Measurements from ENCODE around the gene MTA1.

Gene MTA1

DNA sequence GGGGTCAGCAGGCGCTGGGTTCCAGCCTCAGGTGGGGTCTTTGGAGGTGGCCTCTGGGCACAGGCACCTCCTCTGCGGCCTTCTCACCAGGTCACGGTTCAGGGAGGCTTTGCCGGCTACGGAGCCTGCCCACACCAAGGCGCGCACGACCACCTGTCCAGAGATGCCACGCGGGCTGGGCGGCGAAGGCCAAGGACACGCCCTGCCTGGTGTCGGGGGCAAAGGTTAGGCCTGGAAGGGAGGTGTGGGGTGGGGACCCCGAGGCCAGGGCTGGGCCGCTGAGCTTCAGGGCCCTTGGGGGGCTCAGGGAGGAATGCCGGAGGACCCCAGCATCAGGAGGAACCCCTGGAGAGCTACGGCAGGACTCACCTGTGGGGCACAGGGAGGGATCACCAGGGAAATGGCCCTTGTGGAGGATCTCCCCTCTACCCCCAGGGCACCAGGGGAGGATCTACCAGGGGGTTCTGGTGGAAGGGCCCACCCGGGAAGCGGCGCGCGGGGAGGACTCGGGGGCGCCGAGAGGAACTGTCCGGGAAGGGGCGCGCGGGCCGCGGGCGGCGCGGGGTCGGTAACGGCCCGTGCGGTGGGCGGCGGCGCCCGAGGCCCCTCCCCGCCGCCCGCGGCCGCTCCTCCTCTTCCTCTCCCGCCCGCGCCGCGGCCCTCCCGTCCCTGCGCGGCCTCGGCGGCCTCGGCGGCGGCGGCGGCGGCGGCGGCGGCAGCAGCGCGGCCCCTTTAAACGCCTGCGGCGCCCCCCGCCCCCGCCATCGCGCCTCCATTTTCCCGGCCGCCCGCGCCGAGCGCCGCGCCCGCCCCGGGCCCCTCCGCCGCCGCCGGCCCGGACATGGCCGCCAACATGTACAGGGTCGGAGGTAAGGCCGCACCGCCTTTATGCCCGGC is at the start of gene MTA1:
MTA1 (plus strand) TSS at position 633 of the 897 bp plus-strand sequence; CDS start at position 842, 209 bp downstream.
- H3K36me3 ChIP-seq (replicated peaks; ENCODE audit: insufficient read depth, low read length) = no peaks in the 10 kb centered on the region
- H4K20me1 ChIP-seq (ENCODE audit: insufficient read depth, low read length) = no peaks in the 10 kb centered on the region
- peak within 1 kb of the TSS; percentile 77 for H3K4me2 ChIP-seq (ENCODE audit: low read depth, low read length)
- H3K9me3 ChIP-seq (replicated peaks; ENCODE audit: insufficient read depth, low read length) = no peaks in the 10 kb centered on the region
- TF ChIP-seq EZH2 (optimal IDR thresholded peaks at IDR 0.05; ENCODE audit: low read depth, low read length) (no peak), EZH2phosphoT487 (IDR thresholded peaks at IDR 0.05; ENCODE audit: low read length) (no peak)
- TF ChIP-seq, protein P1, sequence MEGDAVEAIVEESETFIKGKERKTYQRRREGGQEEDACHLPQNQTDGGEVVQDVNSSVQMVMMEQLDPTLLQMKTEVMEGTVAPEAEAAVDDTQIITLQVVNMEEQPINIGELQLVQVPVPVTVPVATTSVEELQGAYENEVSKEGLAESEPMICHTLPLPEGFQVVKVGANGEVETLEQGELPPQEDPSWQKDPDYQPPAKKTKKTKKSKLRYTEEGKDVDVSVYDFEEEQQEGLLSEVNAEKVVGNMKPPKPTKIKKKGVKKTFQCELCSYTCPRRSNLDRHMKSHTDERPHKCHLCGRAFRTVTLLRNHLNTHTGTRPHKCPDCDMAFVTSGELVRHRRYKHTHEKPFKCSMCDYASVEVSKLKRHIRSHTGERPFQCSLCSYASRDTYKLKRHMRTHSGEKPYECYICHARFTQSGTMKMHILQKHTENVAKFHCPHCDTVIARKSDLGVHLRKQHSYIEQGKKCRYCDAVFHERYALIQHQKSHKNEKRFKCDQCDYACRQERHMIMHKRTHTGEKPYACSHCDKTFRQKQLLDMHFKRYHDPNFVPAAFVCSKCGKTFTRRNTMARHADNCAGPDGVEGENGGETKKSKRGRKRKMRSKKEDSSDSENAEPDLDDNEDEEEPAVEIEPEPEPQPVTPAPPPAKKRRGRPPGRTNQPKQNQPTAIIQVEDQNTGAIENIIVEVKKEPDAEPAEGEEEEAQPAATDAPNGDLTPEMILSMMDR (IDR thresholded peaks at IDR 0.05; ENCODE audit: low read length) = no peak
- no peaks in the 10 kb centered on the region for H3F3A ChIP-seq (ENCODE audit: insufficient read depth, low read length)
- H2AFZ ChIP-seq (ENCODE audit: low read length) = peak within 1 kb of the TSS; percentile 89
- no peak for DNase-seq
- no peaks in the 10 kb centered on the region for H3K9me2 ChIP-seq (replicated peaks; ENCODE audit: insufficient read depth, low read length)
- H3K4me3 ChIP-seq (ENCODE audit: low read length) = peak within 1 kb of the TSS; percentile 64
- H3K79me2 ChIP-seq (ENCODE audit: low read length) = peaks cover 34% of the 10 kb centered on the region
- no peak within 1 kb of the TSS for H3K27ac ChIP-seq (ENCODE audit: low read length)
- H3K9ac ChIP-seq (ENCODE audit: low read length) = peak within 1 kb of the TSS; percentile 66; the same call in 1 of the 2 replicates
- H3K4me1 ChIP-seq (ENCODE audit: low read length) = no peaks in the 10 kb centered on the region
- H3K27me3 ChIP-seq (replicated peaks; ENCODE audit: insufficient read depth, low read length) = no peaks in the 10 kb centered on the region; the same call in 1 of the 2 replicates

DNA sequence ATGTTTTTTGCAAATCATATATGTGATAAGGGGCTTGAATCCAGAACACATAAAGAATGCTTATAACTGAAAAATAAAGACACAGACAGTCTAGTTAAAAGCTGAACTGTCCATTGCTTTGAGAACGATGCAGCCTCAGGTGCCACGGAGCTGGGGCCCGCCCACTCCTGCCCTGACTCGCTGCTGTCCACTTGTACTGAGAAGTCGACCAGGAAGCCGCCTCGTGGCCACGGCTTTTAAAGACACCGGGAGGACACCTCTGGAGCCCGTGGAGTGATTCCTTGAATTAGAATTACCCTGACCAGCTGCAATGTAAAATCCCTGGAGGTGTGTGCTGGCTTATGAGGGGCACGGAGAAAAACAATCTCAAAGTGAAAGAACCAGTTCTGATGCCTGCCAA is 45.2 kb upstream of the MTA1 start:
- Histone ChIP-seq H3K4me2 (ENCODE audit: low read depth, low read length) (no peak overlapping the region), H3K9ac (ENCODE audit: low read length) (no peak overlapping the region), H2AFZ (ENCODE audit: low read length) (no peak overlapping the region), H3F3A (ENCODE audit: insufficient read depth, low read length) (no peaks in the 10 kb centered on the region), H3K79me2 (ENCODE audit: low read length) (no peaks in the 10 kb centered on the region), H3K36me3 (replicated peaks; ENCODE audit: insufficient read depth, low read length) (no peaks in the 10 kb centered on the region), H4K20me1 (ENCODE audit: insufficient read depth, low read length) (no peaks in the 10 kb centered on the region), H3K27me3 (replicated peaks; ENCODE audit: insufficient read depth, low read length) (no peaks in the 10 kb centered on the region), H3K4me1 (ENCODE audit: low read length) (no peaks in the 10 kb centered on the region), H3K9me3 (replicated peaks; ENCODE audit: insufficient read depth, low read length) (no peaks in the 10 kb centered on the region), H3K4me3 (ENCODE audit: low read length) (no peak overlapping the region), H3K9me2 (replicated peaks; ENCODE audit: insufficient read depth, low read length) (no peaks in the 10 kb centered on the region), H3K27ac (ENCODE audit: low read length) (no peak overlapping the region)
- TF ChIP-seq EZH2 (optimal IDR thresholded peaks at IDR 0.05; ENCODE audit: low read depth, low read length) (no peak), EZH2phosphoT487 (IDR thresholded peaks at IDR 0.05; ENCODE audit: low read length) (no peak)
- TF ChIP-seq, protein P1 (IDR thresholded peaks at IDR 0.05; ENCODE audit: low read length) = no peak
- no peak for DNase-seq

DNA sequence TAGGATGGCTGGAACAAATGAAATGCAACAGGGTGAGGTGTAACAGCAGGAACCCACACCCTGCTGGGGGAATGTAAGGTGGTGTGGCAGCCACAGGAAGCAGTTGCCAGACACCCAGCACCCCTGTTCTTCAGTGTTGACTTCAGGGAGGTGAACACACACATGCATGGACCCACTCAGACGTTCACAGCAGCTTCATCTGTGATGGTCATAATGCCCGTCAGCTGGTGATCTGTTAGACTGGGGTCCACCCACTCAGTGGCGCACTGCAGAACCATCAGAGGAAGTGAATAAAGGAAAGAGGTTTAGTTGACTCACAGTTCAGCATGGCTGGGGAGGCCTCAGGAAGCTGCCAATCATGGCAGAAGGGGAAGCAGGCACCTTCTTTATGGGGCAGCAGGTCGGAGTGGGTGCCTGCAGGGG is 44.0 kb upstream of the MTA1 start:
- no peaks in the 10 kb centered on the region for H4K20me1 ChIP-seq (ENCODE audit: insufficient read depth, low read length)
- no peak overlapping the region for H3K4me3 ChIP-seq (ENCODE audit: low read length)
- DNase-seq = no peak
- H3K79me2 ChIP-seq (ENCODE audit: low read length) = no peaks in the 10 kb centered on the region
- no peaks in the 10 kb centered on the region for H3K9me3 ChIP-seq (replicated peaks; ENCODE audit: insufficient read depth, low read length)
- no peak overlapping the region for H3K4me2 ChIP-seq (ENCODE audit: low read depth, low read length)
- no peak overlapping the region for H3K9ac ChIP-seq (ENCODE audit: low read length)
- no peaks in the 10 kb centered on the region for H3K4me1 ChIP-seq (ENCODE audit: low read length)
- H3K9me2 ChIP-seq (replicated peaks; ENCODE audit: insufficient read depth, low read length) = no peaks in the 10 kb centered on the region
- H2AFZ ChIP-seq (ENCODE audit: low read length) = no peak overlapping the region
- H3K27me3 ChIP-seq (replicated peaks; ENCODE audit: insufficient read depth, low read length) = no peaks in the 10 kb centered on the region
- H3K36me3 ChIP-seq (replicated peaks; ENCODE audit: insufficient read depth, low read length) = no peaks in the 10 kb centered on the region
- no peaks in the 10 kb centered on the region for H3F3A ChIP-seq (ENCODE audit: insufficient read depth, low read length)
- H3K27ac ChIP-seq (ENCODE audit: low read length) = no peak overlapping the region
- TF ChIP-seq EZH2phosphoT487 (IDR thresholded peaks at IDR 0.05; ENCODE audit: low read length) (no peak), EZH2 (optimal IDR thresholded peaks at IDR 0.05; ENCODE audit: low read depth, low read length) (no peak)
- TF ChIP-seq, protein P1 (IDR thresholded peaks at IDR 0.05; ENCODE audit: low read length) = no peak

All from MM.1S (cell line).